SK-N-SH (cell line): ENCODE data around the gene CNIH3. TPM values are rescaled to one million over a fixed set of nuclear protein-coding genes. Genes with fewer than 3 reads are reported as not detected.
A peak's percentile ranks its signal among the peaks of the same experiment; 100 is the strongest.

Source experiments
- CHD2 ChIP-seq: fragments of 150-350 bp; IDR thresholded peaks from 2 replicates; pipeline ENCODE4 v1.6.1; 2018; ENCODE audit warnings: low read length; ENCODE audit not compliant: partially characterized antibody
- ELF1 ChIP-seq: IDR thresholded peaks from 2 replicates; pipeline ENCODE4 v1.4.0; 2012
- FOSL2 ChIP-seq: IDR thresholded peaks from 2 replicates; pipeline ENCODE4 v1.4.0; 2012; ENCODE audit warnings: low read depth, mild to moderate bottlenecking, moderate library complexity, borderline replicate concordance
- GABPA ChIP-seq: IDR thresholded peaks from 2 replicates; pipeline ENCODE4 v1.4.0; 2012; ENCODE audit warnings: low read depth, mild to moderate bottlenecking
- GATA2 ChIP-seq: sonication (generic); formaldehyde crosslinking; IDR thresholded peaks from 2 replicates; pipeline ENCODE4 v1.5.0; 2020; ENCODE audit warnings: mild to moderate bottlenecking, missing genetic modification reagents
- IRF3 ChIP-seq: fragments of 150-350 bp; IDR thresholded peaks from 2 replicates; pipeline ENCODE4 v1.6.1; 2016; ENCODE audit warnings: mild to moderate bottlenecking, low read depth, low read length
- MAX ChIP-seq: IDR thresholded peaks from 2 replicates; pipeline ENCODE4 v1.4.0; 2012; ENCODE audit warnings: low read depth
- NFIC ChIP-seq: IDR thresholded peaks from 2 replicates; pipeline ENCODE4 v1.4.0; 2012; ENCODE audit warnings: borderline replicate concordance
- RCOR1 ChIP-seq: fragments of 150-350 bp; IDR thresholded peaks from 2 replicates; pipeline ENCODE4 v1.6.1; 2017; ENCODE audit warnings: antibody characterized with exemption, low read length
- RFX5 ChIP-seq: IDR thresholded peaks from 2 replicates; pipeline ENCODE4 v1.6.1; 2012; ENCODE audit warnings: mild to moderate bottlenecking, improper control_type of control experiment, low read length
- RXRA ChIP-seq: IDR thresholded peaks from 2 replicates; pipeline ENCODE4 v1.4.0; 2012; ENCODE audit warnings: low read depth, mild to moderate bottlenecking, borderline replicate concordance
- SMC3 ChIP-seq: IDR thresholded peaks from 2 replicates; pipeline ENCODE4 v1.6.1; 2012; ENCODE audit warnings: low read depth, low read length, improper control_type of control experiment
- TCF12 ChIP-seq: IDR thresholded peaks from 2 replicates; pipeline ENCODE4 v1.4.0; 2012
- TEAD4 ChIP-seq: IDR thresholded peaks from 2 replicates; pipeline ENCODE4 v1.4.0; 2012; ENCODE audit warnings: mild to moderate bottlenecking, borderline replicate concordance; ENCODE audit not compliant: insufficient read depth
- USF2 ChIP-seq: fragments of 150-350 bp; IDR thresholded peaks from 2 replicates; pipeline ENCODE4 v1.6.1; 2017; ENCODE audit warnings: antibody characterized with exemption, low read length, low read depth, borderline replicate concordance
- YY1 ChIP-seq: IDR thresholded peaks from 2 replicates; pipeline ENCODE4 v1.4.0; 2012; ENCODE audit warnings: low read depth, mild to moderate bottlenecking
- ZBTB33 ChIP-seq: IDR thresholded peaks from 2 replicates; pipeline ENCODE4 v1.4.0; 2012; ENCODE audit warnings: low read depth, borderline replicate concordance
- polyA plus RNA-seq, 3 experiments: library from polyadenylated mRNA; depleted of rRNA; stranded (reverse); fragments of >200 nt; gene quantifications; 2 replicates each; pipeline ENCODE4 v1.2.3, GENCODE V29; 2012
- TF ChIP-seq, protein P1 (sequence below): IDR thresholded peaks from 2 replicates; pipeline ENCODE4 v1.4.0; 2012; ENCODE audit warnings: low read depth, borderline replicate concordance
- TF ChIP-seq, protein P2 (sequence below): IDR thresholded peaks from 2 replicates; pipeline ENCODE4 v1.6.1; 2012; ENCODE audit warnings: mild to moderate bottlenecking, low read depth, low read length, moderate library complexity

The CNIH3 gene
- polyA plus RNA-seq, 1 of the 3 experiments (the other 2 are of a cell fraction) = 18.8 TPM

DNA sequence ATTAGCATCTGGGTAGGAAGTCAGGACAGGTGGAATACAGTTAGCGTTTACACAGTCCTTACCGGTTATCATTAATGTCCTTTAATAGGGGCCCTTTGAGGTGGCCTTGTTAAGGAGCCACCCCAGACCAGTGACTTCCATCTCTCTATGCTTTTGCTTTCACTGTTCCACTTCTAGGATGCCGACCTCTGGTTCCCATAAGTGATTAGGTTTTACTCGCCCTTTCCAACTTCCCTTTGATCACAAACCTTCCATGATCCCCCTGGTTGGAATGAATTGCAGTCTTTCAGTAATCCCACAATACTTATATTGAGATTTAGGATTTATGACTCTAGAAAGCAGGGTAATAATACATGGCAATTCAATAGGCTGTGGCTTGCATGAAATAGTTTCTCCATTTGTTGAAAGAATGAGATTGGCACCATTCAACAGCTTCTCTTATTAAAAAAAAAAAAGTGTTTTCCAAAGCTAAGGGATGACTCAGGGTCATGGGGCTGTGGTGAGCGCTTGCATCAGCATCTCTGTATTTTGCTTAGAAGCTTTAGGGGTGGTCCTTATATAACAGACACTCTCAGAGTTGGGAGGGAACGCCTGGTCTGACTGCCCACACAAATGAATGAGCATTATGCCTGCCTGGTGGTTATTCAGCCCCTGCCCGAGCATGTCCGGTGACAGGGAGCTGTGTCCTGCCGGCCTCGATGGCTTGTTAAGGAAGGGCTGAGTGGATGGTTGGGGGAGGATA, 110.5 kb downstream of the CNIH3 start (continued):
- no peak for TF ChIP-seq USF2
- no peak for TF ChIP-seq GABPA
- no peak for TF ChIP-seq ZBTB33
- no peak for TF ChIP-seq TCF12
- TF ChIP-seq, protein P1, sequence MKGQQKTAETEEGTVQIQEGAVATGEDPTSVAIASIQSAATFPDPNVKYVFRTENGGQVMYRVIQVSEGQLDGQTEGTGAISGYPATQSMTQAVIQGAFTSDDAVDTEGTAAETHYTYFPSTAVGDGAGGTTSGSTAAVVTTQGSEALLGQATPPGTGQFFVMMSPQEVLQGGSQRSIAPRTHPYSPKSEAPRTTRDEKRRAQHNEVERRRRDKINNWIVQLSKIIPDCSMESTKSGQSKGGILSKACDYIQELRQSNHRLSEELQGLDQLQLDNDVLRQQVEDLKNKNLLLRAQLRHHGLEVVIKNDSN = no peak
- no peak for TF ChIP-seq RFX5
- TF ChIP-seq CHD2 = no peak
- TF ChIP-seq RXRA = no peak
- no peak for TF ChIP-seq ELF1
- no peak for TF ChIP-seq IRF3
- TF ChIP-seq TEAD4 = no peak
- no peak for TF ChIP-seq RCOR1
- no peak for TF ChIP-seq YY1
- TF ChIP-seq, protein P2, sequence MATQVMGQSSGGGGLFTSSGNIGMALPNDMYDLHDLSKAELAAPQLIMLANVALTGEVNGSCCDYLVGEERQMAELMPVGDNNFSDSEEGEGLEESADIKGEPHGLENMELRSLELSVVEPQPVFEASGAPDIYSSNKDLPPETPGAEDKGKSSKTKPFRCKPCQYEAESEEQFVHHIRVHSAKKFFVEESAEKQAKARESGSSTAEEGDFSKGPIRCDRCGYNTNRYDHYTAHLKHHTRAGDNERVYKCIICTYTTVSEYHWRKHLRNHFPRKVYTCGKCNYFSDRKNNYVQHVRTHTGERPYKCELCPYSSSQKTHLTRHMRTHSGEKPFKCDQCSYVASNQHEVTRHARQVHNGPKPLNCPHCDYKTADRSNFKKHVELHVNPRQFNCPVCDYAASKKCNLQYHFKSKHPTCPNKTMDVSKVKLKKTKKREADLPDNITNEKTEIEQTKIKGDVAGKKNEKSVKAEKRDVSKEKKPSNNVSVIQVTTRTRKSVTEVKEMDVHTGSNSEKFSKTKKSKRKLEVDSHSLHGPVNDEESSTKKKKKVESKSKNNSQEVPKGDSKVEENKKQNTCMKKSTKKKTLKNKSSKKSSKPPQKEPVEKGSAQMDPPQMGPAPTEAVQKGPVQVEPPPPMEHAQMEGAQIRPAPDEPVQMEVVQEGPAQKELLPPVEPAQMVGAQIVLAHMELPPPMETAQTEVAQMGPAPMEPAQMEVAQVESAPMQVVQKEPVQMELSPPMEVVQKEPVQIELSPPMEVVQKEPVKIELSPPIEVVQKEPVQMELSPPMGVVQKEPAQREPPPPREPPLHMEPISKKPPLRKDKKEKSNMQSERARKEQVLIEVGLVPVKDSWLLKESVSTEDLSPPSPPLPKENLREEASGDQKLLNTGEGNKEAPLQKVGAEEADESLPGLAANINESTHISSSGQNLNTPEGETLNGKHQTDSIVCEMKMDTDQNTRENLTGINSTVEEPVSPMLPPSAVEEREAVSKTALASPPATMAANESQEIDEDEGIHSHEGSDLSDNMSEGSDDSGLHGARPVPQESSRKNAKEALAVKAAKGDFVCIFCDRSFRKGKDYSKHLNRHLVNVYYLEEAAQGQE = no peak
- TF ChIP-seq SMC3 = no peak
- TF ChIP-seq MAX = 0 out of 2 replicates have a peak, but pooled peaks have one; percentile 15
- no peak; the same call in 1 of the 2 replicates for TF ChIP-seq NFIC
- TF ChIP-seq FOSL2 = peak; percentile 71
- TF ChIP-seq GATA2 (CRISPR knock-in tag) = no peak
